Neural cell (in vitro differentiated cells): ENCODE results near the gene CDK6.

Source experiments
- EZH2 ChIP-seq: fragments of 200-600, 300-800 bp; shearing (Covaris generic), sonication (generic); IDR thresholded peaks from 2 replicates; pipeline ENCODE4 v1.6.1; 2014; ENCODE audit warnings: antibody characterized with exemption, low read length, borderline replicate concordance, mild to moderate bottlenecking; ENCODE audit not compliant: insufficient read depth, poor library complexity, severe bottlenecking
- TAF1 ChIP-seq: IDR thresholded peaks from 2 replicates; pipeline ENCODE4 v1.6.1; 2012; ENCODE audit warnings: low read depth
- TF ChIP-seq, protein P1 (sequence below): fragments of 450-650 bp; IDR thresholded peaks from 2 replicates; pipeline ENCODE4 v1.5.1; 2014; ENCODE audit warnings: antibody characterized with exemption, mild to moderate bottlenecking, moderate library complexity; ENCODE audit not compliant: poor library complexity, severe bottlenecking
- TF ChIP-seq, protein P2 (sequence below): IDR thresholded peaks from 2 replicates; pipeline ENCODE4 v1.6.1; 2012; ENCODE audit warnings: borderline replicate concordance

DNA sequence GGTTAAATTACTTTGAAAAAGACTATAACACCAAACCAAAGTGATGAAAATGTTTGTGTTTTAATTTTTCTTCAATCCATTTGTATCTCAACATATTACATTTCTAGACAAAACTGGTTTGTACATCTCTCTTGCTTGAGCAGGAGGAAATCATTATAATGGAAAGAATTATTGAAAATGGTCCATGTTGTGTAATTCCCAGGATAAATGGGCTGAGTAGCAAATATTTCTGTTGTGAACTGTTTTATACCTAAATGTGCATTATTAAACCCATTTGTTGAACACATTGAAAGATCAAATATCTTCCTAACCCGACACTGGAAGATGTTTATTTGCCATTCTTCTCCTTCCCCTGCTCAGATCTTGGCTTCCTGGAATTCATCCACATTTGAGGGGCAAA lies 14.1 kb upstream of the CDK6 start:
- TF ChIP-seq, protein P1, sequence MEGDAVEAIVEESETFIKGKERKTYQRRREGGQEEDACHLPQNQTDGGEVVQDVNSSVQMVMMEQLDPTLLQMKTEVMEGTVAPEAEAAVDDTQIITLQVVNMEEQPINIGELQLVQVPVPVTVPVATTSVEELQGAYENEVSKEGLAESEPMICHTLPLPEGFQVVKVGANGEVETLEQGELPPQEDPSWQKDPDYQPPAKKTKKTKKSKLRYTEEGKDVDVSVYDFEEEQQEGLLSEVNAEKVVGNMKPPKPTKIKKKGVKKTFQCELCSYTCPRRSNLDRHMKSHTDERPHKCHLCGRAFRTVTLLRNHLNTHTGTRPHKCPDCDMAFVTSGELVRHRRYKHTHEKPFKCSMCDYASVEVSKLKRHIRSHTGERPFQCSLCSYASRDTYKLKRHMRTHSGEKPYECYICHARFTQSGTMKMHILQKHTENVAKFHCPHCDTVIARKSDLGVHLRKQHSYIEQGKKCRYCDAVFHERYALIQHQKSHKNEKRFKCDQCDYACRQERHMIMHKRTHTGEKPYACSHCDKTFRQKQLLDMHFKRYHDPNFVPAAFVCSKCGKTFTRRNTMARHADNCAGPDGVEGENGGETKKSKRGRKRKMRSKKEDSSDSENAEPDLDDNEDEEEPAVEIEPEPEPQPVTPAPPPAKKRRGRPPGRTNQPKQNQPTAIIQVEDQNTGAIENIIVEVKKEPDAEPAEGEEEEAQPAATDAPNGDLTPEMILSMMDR = no peak
- no peak for TF ChIP-seq EZH2
- no peak for TF ChIP-seq TAF1
- TF ChIP-seq, protein P2, sequence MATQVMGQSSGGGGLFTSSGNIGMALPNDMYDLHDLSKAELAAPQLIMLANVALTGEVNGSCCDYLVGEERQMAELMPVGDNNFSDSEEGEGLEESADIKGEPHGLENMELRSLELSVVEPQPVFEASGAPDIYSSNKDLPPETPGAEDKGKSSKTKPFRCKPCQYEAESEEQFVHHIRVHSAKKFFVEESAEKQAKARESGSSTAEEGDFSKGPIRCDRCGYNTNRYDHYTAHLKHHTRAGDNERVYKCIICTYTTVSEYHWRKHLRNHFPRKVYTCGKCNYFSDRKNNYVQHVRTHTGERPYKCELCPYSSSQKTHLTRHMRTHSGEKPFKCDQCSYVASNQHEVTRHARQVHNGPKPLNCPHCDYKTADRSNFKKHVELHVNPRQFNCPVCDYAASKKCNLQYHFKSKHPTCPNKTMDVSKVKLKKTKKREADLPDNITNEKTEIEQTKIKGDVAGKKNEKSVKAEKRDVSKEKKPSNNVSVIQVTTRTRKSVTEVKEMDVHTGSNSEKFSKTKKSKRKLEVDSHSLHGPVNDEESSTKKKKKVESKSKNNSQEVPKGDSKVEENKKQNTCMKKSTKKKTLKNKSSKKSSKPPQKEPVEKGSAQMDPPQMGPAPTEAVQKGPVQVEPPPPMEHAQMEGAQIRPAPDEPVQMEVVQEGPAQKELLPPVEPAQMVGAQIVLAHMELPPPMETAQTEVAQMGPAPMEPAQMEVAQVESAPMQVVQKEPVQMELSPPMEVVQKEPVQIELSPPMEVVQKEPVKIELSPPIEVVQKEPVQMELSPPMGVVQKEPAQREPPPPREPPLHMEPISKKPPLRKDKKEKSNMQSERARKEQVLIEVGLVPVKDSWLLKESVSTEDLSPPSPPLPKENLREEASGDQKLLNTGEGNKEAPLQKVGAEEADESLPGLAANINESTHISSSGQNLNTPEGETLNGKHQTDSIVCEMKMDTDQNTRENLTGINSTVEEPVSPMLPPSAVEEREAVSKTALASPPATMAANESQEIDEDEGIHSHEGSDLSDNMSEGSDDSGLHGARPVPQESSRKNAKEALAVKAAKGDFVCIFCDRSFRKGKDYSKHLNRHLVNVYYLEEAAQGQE = no peak
